Amygdala (tissue), 56 donors: ENCODE results near the gene FAM222B.
"Not testable (repeated sequence)": the region's sequence is repeated elsewhere in the genome, so short reads cannot be mapped to it uniquely, and the experiment has no call there.

Experiments used
- DNase-seq, 56 donors: peaks; one replicate each; lab custom pipeline; 2025; lab: John Stamatoyannopoulos, UW

FAM222B gene

GRCh38 chr17:28873839-28874238 is 31.2 kb upstream of the FAM222B start:
- no peak for DNase-seq

DNA sequence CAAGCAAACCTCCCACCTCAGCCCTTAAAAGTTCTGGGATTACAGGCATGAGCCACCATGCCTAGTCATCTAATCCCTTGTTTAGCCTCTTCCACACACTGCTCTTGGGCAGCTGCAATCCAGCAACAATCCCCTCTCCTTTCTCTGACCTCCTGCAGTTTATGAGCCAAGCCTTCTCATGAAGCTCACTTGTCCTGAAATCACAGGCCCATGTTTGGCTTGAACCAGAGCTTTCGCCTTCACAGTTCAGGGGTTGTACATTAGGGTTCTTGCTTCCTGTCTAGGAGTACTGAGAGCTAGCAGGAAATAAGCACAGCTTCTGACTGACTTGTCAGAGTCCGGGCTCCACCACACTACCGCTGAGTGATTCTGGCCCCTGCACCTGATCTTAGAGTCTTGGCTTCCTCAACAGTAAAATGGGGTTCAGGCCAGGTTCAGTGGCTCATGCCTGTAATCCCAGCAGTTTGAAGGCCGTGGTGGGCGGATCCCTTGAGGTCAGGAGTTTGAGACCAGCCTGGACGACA is 28.5 kb upstream of the FAM222B start:
- no peak for DNase-seq

DNA sequence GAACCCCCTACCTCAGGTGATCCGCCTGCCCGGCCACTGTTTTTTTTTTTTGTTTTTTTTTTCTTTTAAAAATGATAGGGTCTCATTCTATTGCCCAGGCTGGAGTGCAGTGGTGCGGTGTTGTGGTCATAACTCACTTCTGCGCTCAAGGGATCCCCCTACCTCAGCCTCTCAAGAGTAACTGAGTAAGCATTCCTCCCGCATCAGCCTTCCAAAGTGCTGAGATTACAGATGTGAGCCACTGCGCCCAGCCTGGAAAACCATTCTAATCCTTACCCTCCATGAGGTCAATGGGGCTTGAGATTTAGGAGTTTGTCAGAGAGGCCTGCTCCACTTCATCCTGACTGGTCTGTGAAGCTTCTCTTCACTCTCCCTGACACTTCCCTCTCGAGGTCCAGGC is 24.7 kb upstream of the FAM222B start:
- DNase-seq: no peak

- no peak for DNase-seq
These were observed 23.6 kb upstream of the FAM222B start for GRCh38 chr17:28865946-28866752.

GRCh38 chr17:28864991-28865849 is 22.6 kb upstream of the FAM222B start:
- peak in 1 of 56 donors; percentile 0 for DNase-seq

DNA sequence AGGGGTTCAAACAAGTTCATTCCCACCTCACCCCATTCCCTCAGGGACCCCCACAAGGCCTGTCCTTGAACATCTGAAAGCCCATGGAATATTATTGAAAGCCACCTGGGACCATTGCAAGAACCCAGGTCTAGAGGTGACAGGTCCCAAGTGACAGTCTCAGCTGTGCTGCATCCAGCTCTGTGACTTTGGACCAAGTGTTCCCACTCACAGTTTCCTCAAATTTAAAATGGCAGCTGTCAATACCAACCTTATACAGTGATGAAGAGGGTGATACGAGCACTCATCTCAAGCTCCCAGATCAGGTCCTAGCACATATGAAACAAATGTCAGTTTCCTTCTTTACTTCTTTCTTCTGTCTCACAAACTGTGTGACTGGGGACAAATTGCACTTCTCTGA is 21.4 kb upstream of the FAM222B start:
- no peak for DNase-seq

DNA sequence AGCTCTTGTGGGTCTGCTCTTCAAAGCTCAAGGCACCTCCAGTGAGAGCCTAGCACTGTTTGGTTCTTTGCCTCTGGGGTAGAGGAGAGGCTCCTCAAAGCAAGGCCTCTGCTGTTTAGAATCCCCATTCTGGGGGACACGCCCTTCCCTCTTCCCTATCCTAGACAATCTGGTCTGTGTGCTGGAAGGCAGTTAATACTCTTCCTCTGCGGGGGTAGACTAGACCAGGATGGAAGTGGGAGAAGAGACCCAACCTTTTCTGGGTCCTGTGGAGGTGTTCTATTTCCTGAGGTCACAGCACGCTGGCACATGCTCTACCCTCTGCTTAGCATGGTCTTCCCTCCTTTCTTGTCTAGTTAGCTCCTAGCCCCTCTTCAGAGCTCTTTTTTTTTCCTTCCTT is 20.0 kb upstream of the FAM222B start:
- DNase-seq: no peak

GRCh38 chr17:28861393-28862203 is 19.0 kb upstream of the FAM222B start:
- no peak for DNase-seq

- no peak for DNase-seq
These were observed 17.8 kb upstream of the FAM222B start for GRCh38 chr17:28860363-28860808.

DNA sequence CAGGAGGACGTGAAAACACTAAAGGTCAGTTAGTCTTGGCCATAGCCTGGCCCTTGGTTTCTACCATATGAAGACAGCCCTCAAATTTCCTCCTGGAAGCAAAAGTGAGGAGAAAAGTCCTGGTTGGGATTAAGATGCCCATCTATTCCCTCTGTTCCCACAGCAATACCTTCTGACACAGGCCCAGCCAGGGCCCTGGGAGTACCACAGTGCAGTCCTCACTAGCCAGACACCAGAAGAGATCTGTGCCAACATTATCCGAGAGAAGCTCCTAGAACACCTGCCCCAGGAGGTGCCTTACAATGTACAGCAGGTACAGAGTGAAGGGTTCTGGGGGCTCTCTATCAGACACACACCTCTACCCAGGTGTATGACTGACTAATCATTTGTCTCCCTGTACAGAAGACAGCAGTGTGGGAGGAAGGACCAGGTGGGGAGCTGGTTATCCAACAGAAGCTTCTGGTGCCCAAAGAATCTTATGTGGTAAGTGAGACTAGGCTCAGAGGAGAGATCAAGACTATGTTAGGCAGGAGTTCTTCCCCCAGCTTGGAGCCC is 16.3 kb upstream of the FAM222B start:
- no peak for DNase-seq

DNA sequence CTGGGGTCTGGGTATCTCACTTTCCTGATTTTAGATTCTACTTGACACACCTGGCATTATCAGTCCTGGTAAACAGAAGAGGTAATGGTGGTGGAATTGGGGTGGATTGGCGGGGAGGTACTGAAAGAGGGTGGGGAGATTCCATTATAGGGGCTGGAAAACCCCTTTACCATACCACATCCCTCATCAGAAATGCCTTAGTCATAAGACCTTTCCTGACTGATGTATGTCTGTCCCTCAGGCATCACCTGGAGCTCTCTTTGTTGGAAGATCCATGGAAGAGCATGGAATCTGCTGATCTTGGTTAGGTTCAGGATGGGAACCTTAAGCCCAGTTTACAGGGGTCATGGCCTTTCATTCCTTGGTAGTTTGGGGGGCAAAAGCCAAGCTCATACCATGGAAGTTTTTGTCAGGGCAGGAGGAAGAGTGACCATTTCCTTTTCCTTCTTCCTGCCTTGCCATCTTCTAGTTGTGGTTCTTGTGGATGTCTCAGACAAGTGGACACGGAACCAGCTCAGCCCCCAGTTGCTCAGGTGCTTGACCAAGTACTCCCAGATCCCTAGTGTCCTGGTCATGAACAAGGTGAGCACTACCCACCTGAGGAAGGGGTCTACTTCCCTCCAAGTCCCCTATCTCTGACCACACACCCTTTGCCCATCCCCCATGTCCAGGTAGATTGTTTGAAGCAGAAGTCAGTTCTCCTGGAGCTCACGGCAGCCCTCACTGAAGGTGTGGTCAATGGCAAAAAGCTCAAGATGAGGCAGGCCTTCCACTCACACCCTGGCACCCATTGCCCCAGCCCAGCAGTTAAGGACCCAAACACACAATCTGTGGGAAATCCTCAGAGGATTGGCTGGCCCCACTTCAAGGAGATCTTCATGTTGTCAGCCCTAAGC is 15.6 kb upstream of the FAM222B start:
- no peak for DNase-seq

DNA sequence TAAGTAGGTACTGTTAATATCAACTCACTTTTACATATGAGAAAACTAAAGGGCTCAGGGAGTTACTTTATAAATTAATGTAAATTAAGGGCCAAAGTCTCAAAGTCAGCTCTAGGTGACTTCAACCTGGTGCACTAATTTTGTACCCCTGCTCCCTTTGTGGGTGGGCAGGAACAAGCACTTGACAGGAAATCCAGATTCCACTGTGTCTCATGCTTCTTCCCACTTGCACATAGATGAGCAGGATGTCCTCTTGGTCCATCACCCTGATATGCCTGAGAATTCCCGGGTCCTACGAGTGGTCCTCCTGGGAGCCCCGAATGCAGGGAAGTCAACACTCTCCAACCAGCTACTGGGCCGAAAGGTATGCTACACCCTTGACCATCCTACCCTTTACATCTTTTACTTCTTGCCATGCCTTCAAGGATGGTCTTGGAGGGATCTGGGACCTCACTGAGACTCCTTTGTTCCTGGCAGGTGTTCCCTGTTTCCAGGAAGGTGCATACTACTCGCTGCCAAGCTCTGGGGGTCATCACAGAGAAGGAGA is 13.5 kb upstream of the FAM222B start:
- no peak for DNase-seq

- no peak for DNase-seq
These were observed 12.7 kb upstream of the FAM222B start for GRCh38 chr17:28855336-28855679.

DNA sequence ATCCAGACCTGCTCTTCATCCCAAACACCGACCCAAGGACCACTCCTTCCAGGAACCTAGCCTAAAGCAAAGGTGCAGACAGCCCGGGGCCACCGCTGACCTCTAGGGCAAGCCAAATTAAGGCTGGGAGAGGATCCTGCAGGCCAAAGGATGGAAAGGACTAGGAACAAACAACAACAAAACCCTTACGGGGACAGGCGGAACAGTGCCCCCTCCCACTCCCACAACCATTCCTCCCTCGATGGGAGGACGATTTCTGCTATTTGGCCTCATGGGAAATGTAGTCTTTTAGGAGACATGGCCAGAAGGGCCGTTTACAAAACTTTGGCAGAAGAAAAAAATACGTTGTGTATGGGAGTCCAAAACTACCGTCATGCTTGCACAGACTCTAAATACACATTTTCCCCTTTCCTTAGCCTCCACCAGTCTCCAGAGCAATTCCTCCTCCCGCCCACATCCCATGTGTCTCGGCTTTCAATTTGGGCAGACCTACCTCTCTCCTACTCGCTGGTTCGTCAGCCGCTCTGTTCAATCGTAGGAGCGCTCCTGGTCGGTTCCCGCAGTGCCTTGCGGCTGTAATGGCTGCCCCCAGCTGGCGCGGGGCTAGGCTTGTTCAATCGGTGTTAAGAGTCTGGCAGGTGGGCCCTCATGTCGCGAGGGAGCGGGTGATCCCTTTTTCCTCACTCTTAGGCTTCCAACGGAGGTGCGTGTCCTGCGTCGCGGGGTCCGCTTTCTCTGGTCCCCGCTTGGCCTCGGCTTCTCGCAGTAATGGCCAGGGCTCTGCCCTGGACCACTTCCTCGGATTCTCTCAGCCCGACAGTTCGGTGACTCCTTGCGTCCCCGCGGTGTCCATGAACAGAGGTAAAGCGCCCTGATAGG is 12.1 kb upstream of the FAM222B start, which contains the start of gene ERAL1:
Gene ERAL1, plus strand, starts transcription at position 560 of the 879 bp plus-strand sequence. Its CDS starts 19 bp downstream, at position 579.
- DNase-seq: peak; percentile 35 to 92 (median 78)

DNA sequence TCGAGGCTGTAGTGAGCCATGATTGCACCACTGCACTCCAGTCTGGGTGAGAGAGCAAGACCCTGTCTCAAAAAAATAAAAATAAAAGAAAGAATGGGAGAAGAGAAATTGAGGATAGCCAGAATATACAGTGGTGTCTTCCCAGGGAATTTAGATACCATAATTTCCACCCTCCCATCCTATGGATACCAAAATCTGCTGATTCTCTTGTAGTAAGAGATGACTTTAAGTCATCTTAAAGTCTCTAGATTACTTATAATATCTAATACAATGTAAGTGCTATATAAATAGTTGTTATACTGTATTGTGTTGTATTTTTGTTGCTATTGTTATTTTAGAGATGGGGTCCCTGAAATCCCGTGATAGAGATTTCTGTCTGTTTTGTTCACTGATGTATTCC is 10.7 kb upstream of the FAM222B start:
- no peak for DNase-seq

DNA sequence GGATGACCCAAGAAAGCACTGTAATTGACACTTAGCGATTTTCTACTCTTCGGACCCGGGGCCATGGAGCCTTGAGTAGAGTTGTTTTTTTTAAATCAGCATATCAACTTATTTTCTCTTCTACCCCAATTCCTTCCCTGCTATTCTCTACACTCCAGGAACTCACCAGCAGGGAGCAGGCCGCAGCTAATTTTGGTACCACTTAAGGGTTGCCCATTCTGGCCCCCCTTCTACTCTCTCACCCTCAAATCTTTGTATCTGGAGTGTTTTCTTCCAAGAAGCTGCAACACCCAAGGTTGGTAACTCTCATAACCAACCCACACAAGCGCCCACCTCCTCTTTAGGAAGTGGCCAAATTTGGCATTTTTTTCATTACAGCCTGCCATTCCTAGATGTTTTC is 6.7 kb upstream of the FAM222B start:
- peak in 5 of 56 donors; percentile 0 to 20 (median 5) for DNase-seq

GRCh38 chr17:28848667-28849066 is 6.1 kb upstream of the FAM222B start:
- peak in 1 of 56 donors; percentile 4 for DNase-seq

DNA sequence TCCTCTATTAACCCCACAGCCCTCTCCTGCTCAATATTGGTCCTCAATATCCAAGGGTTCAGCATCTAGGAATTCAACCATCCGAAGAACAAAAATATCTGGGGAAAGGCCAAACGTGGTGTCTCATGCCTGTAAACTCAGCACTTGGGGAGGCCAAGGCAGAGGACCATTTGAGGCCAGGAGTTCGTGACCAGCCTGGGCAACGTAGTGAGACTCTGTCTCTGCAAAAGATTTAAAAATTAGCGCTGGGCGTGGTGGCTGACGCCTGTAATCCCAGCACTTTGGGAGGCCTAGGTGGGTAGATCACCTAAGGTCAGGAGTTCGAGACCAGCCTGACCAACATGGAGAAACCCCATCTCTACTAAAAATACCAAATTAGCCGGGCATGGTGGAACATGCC is 4.1 kb upstream of the FAM222B start:
- not testable (repeated sequence) for DNase-seq
